ENCODE results near the gene BANP.
A peak's percentile ranks its signal among the peaks of the same experiment; 100 is the strongest.
"Not testable (repeated sequence)": the region's sequence is repeated elsewhere in the genome, so short reads cannot be mapped to it uniquely, and the experiment has no call there.

The BANP gene

GRCh38 chr16:87984180-87984579 lies 32.9 kb downstream of the BANP start:
- H3K9ac ChIP-seq (ENCODE audit: low read length); H3K18ac ChIP-seq (ENCODE audit: low read length); H3K27ac ChIP-seq (ENCODE audit: low read depth, low read length); H3K79me2 ChIP-seq (ENCODE audit: control insufficient read depth, insufficient read depth, low read length); H3K4me1 ChIP-seq (ENCODE audit: control insufficient read depth, low read depth, low read length); DNase-seq; H3K4ac ChIP-seq (ENCODE audit: low read depth, low read length); H4K8ac ChIP-seq (ENCODE audit: low read depth, low read length); H3K4me3 ChIP-seq (ENCODE audit: low read length); H3K56ac ChIP-seq (ENCODE audit: low read length); H2AK5ac ChIP-seq (ENCODE audit: low read length); H3K23ac ChIP-seq (ENCODE audit: low read length); H3K36me3 ChIP-seq (ENCODE audit: control insufficient read depth, insufficient read depth, low read length); H4K5ac ChIP-seq (ENCODE audit: low read length); H3K27me3 ChIP-seq (ENCODE audit: insufficient read depth, low read length, poor library complexity); H3K79me1 ChIP-seq (ENCODE audit: low read length); H2BK5ac ChIP-seq (ENCODE audit: low read length); H3K4me2 ChIP-seq (ENCODE audit: low read length); H2BK120ac ChIP-seq (ENCODE audit: low read depth, low read length); H2BK15ac ChIP-seq (replicated peaks; ENCODE audit: low read depth): not testable (repeated sequence)
- WGBS (ENCODE audit: extremely low coverage, insufficient coverage, low lambda C conversion rate), result no CpG with 5 or more reads among the region's 15 CpGs

- H3K4me1 ChIP-seq (ENCODE audit: control insufficient read depth, low read depth, low read length), result no peaks in the 10 kb centered on the region
These were observed 33.5 kb downstream of the BANP start for GRCh38 chr16:87984632-87985267.

GRCh38 chr16:87985493-87985892 lies 34.3 kb downstream of the BANP start:
- H3K36me3 ChIP-seq (ENCODE audit: control insufficient read depth, insufficient read depth, low read length); H3K79me2 ChIP-seq (ENCODE audit: control insufficient read depth, insufficient read depth, low read length); H3K56ac ChIP-seq (ENCODE audit: low read length); H3K4me2 ChIP-seq (ENCODE audit: low read length); H3K18ac ChIP-seq (ENCODE audit: low read length); DNase-seq; H3K4me1 ChIP-seq (ENCODE audit: control insufficient read depth, low read depth, low read length); H2AK5ac ChIP-seq (ENCODE audit: low read length); H3K79me1 ChIP-seq (ENCODE audit: low read length); H3K9ac ChIP-seq (ENCODE audit: low read length); H2BK120ac ChIP-seq (ENCODE audit: low read depth, low read length); H3K4ac ChIP-seq (ENCODE audit: low read depth, low read length); H3K27me3 ChIP-seq (ENCODE audit: insufficient read depth, low read length, poor library complexity); H4K5ac ChIP-seq (ENCODE audit: low read length); H2BK5ac ChIP-seq (ENCODE audit: low read length); H3K27ac ChIP-seq (ENCODE audit: low read depth, low read length); H3K23ac ChIP-seq (ENCODE audit: low read length); H4K8ac ChIP-seq (ENCODE audit: low read depth, low read length); H2BK15ac ChIP-seq (replicated peaks; ENCODE audit: low read depth); H3K4me3 ChIP-seq (ENCODE audit: low read length): not testable (repeated sequence)
- WGBS (ENCODE audit: extremely low coverage, insufficient coverage, low lambda C conversion rate), result no CpG with 5 or more reads among the region's 5 CpGs

More at GRCh38 chr16:87984632-87985267, 33.5 kb downstream of the BANP start:
- no peaks in the 10 kb centered on the region for H3K79me1 ChIP-seq (ENCODE audit: low read length)
- H4K5ac ChIP-seq (ENCODE audit: low read length), result no peak overlapping the region
- no CpG with 5 or more reads among the region's 28 CpGs for WGBS (ENCODE audit: extremely low coverage, insufficient coverage, low lambda C conversion rate)
- no peak overlapping the region for H2BK15ac ChIP-seq (replicated peaks; ENCODE audit: low read depth)
- no peak overlapping the region for H3K4me3 ChIP-seq (ENCODE audit: low read length)
- H2BK5ac ChIP-seq (ENCODE audit: low read length), result no peak overlapping the region
- H2AK5ac ChIP-seq (ENCODE audit: low read length), result no peak overlapping the region
- H2BK120ac ChIP-seq (ENCODE audit: low read depth, low read length), result no peak overlapping the region
- no peak overlapping the region for H3K4me2 ChIP-seq (ENCODE audit: low read length)
- no peak overlapping the region for H3K27ac ChIP-seq (ENCODE audit: low read depth, low read length)
- H3K79me2 ChIP-seq (ENCODE audit: control insufficient read depth, insufficient read depth, low read length), result no peaks in the 10 kb centered on the region
- no peak for DNase-seq
- no peak overlapping the region for H3K4ac ChIP-seq (ENCODE audit: low read depth, low read length)
- H3K9ac ChIP-seq (ENCODE audit: low read length), result no peak overlapping the region
- no peaks in the 10 kb centered on the region for H3K27me3 ChIP-seq (ENCODE audit: insufficient read depth, low read length, poor library complexity)
- no peak overlapping the region for H3K18ac ChIP-seq (ENCODE audit: low read length)
- H3K36me3 ChIP-seq (ENCODE audit: control insufficient read depth, insufficient read depth, low read length), result no peaks in the 10 kb centered on the region
- no peak overlapping the region for H3K23ac ChIP-seq (ENCODE audit: low read length)
- H3K56ac ChIP-seq (ENCODE audit: low read length), result no peak overlapping the region
- H4K8ac ChIP-seq (ENCODE audit: low read depth, low read length), result no peak overlapping the region

- WGBS (ENCODE audit: extremely low coverage, insufficient coverage, low lambda C conversion rate), result no CpG with 5 or more reads among the region's 5 CpGs
- not testable (repeated sequence) for H4K5ac ChIP-seq (ENCODE audit: low read length); H4K8ac ChIP-seq (ENCODE audit: low read depth, low read length); H3K56ac ChIP-seq (ENCODE audit: low read length); H2AK5ac ChIP-seq (ENCODE audit: low read length); H3K79me2 ChIP-seq (ENCODE audit: control insufficient read depth, insufficient read depth, low read length); H3K4me1 ChIP-seq (ENCODE audit: control insufficient read depth, low read depth, low read length); H2BK120ac ChIP-seq (ENCODE audit: low read depth, low read length); H3K18ac ChIP-seq (ENCODE audit: low read length); H3K27ac ChIP-seq (ENCODE audit: low read depth, low read length); H3K4me2 ChIP-seq (ENCODE audit: low read length); H3K36me3 ChIP-seq (ENCODE audit: control insufficient read depth, insufficient read depth, low read length); H2BK15ac ChIP-seq (replicated peaks; ENCODE audit: low read depth); H3K23ac ChIP-seq (ENCODE audit: low read length); H3K4ac ChIP-seq (ENCODE audit: low read depth, low read length); H2BK5ac ChIP-seq (ENCODE audit: low read length); H3K27me3 ChIP-seq (ENCODE audit: insufficient read depth, low read length, poor library complexity); H3K9ac ChIP-seq (ENCODE audit: low read length); H3K4me3 ChIP-seq (ENCODE audit: low read length); H3K79me1 ChIP-seq (ENCODE audit: low read length)
- peak; percentile 12 for DNase-seq
These were observed 35.2 kb downstream of the BANP start for GRCh38 chr16:87986361-87986849.

DNA sequence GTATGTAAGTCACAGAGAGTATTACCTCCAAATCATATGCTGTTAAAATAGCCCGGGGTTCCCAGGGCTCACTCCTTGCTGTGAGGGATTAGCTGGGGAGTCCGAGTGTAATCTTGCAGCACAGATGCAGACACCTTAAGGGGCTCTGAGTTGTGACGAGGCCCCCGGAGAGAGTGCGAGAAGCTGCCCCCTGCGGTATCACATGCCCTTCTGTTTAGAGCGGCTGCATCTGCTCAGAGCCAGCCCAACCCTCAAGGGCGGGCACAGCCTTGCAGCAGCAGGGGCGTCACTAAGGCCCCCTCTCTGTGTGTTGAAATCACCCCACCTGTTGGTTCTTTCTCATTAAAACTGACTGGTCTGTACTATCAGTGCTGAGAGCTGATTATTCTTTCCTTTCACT lies 37.4 kb downstream of the BANP start:
- not testable (repeated sequence) for H2BK120ac ChIP-seq (ENCODE audit: low read depth, low read length); H3K27ac ChIP-seq (ENCODE audit: low read depth, low read length); H3K79me2 ChIP-seq (ENCODE audit: control insufficient read depth, insufficient read depth, low read length); H2AK5ac ChIP-seq (ENCODE audit: low read length); H3K9ac ChIP-seq (ENCODE audit: low read length); H3K36me3 ChIP-seq (ENCODE audit: control insufficient read depth, insufficient read depth, low read length); H4K5ac ChIP-seq (ENCODE audit: low read length); DNase-seq; H2BK15ac ChIP-seq (replicated peaks; ENCODE audit: low read depth); H3K18ac ChIP-seq (ENCODE audit: low read length); H3K4ac ChIP-seq (ENCODE audit: low read depth, low read length); H3K79me1 ChIP-seq (ENCODE audit: low read length); H2BK5ac ChIP-seq (ENCODE audit: low read length); H3K4me3 ChIP-seq (ENCODE audit: low read length); H3K4me1 ChIP-seq (ENCODE audit: control insufficient read depth, low read depth, low read length); H3K4me2 ChIP-seq (ENCODE audit: low read length); H3K56ac ChIP-seq (ENCODE audit: low read length); H3K23ac ChIP-seq (ENCODE audit: low read length); H4K8ac ChIP-seq (ENCODE audit: low read depth, low read length); H3K27me3 ChIP-seq (ENCODE audit: insufficient read depth, low read length, poor library complexity)
- no CpG with 5 or more reads among the region's 9 CpGs for WGBS (ENCODE audit: extremely low coverage, insufficient coverage, low lambda C conversion rate)

DNA sequence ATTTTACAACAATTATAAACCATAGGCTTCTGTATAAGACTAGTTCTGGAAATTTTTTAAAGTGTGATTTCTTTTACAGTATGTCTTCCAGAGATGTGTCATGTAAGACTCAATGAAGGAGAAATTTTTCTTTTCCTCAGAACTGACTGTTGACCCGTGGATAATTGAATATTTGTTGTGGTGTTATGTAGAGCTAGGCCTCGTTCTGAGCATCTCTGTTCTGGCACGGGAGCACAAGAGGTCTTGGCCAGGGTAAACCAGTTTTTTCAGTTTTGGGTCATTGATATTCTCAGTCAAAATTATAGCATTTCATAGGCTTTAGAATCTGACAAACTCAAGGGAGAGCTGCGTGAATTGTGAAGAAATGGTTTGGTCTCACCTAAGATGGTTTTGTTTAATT lies 39.0 kb downstream of the BANP start:
- H2BK120ac ChIP-seq (ENCODE audit: low read depth, low read length); H3K4ac ChIP-seq (ENCODE audit: low read depth, low read length); H3K23ac ChIP-seq (ENCODE audit: low read length); H2BK15ac ChIP-seq (replicated peaks; ENCODE audit: low read depth); H2AK5ac ChIP-seq (ENCODE audit: low read length); H3K27me3 ChIP-seq (ENCODE audit: insufficient read depth, low read length, poor library complexity); H3K4me2 ChIP-seq (ENCODE audit: low read length); H2BK5ac ChIP-seq (ENCODE audit: low read length); H3K4me1 ChIP-seq (ENCODE audit: control insufficient read depth, low read depth, low read length); H3K79me1 ChIP-seq (ENCODE audit: low read length); H4K8ac ChIP-seq (ENCODE audit: low read depth, low read length); H4K5ac ChIP-seq (ENCODE audit: low read length); H3K27ac ChIP-seq (ENCODE audit: low read depth, low read length); H3K4me3 ChIP-seq (ENCODE audit: low read length); H3K36me3 ChIP-seq (ENCODE audit: control insufficient read depth, insufficient read depth, low read length); H3K9ac ChIP-seq (ENCODE audit: low read length); H3K79me2 ChIP-seq (ENCODE audit: control insufficient read depth, insufficient read depth, low read length); DNase-seq; H3K56ac ChIP-seq (ENCODE audit: low read length); H3K18ac ChIP-seq (ENCODE audit: low read length): not testable (repeated sequence)
- WGBS (ENCODE audit: extremely low coverage, insufficient coverage, low lambda C conversion rate), result no CpG with 5 or more reads among the region's 4 CpGs

All from mesendoderm (in vitro differentiated cells).